ENCODE data around the gene LIAS.
"Not testable (repeated sequence)": the region's sequence is repeated elsewhere in the genome, so short reads cannot be mapped to it uniquely, and the experiment has no call there.

Gene LIAS

GRCh38 chr4:39495446-39496213 lies 36.8 kb downstream of the LIAS start:
- no peak for TF ChIP-seq CTCF (IDR thresholded peaks at IDR 0.05; ENCODE audit: control extremely low read depth, extremely low read depth, low read depth, missing control alignments)
- ChIA-PET POLR2A (interaction anchor here (0.7 kb wide), 1 partner anchor 8 kb away, joined by 4 read pairs; no protein-coding TSS in a partner anchor), CTCF (interaction anchor here (0.7 to 2.7 kb wide), 3 partner anchors 13 to 21 kb away, joined by 3 to 6 read pairs (median 3); no protein-coding TSS in a partner anchor)
- no peak for DNase-seq (ENCODE audit: extremely low spot score)

- ChIA-PET CTCF (interaction anchor here (1.2 kb wide), 1 partner anchor 27 kb away, joined by 4 read pairs; no protein-coding TSS in a partner anchor), POLR2A (no interaction called here)
- DNase-seq (ENCODE audit: extremely low spot score), result no peak
- no peak for TF ChIP-seq CTCF (IDR thresholded peaks at IDR 0.05; ENCODE audit: control extremely low read depth, extremely low read depth, low read depth, missing control alignments)
Measured at GRCh38 chr4:39497909-39498726, 39.3 kb downstream of the LIAS start.

GRCh38 chr4:39498727-39499020 lies 39.8 kb downstream of the LIAS start:
- ChIA-PET POLR2A (no interaction called here), CTCF (no interaction called here)
- TF ChIP-seq CTCF (IDR thresholded peaks at IDR 0.05; ENCODE audit: control extremely low read depth, extremely low read depth, low read depth, missing control alignments), result no peak
- DNase-seq (ENCODE audit: extremely low spot score), result no peak

- ChIA-PET CTCF (interaction anchor here (0.9 kb wide), 1 partner anchor 13 kb away, joined by 3 read pairs; no protein-coding TSS in a partner anchor), POLR2A (no interaction called here)
- no peak for TF ChIP-seq CTCF (IDR thresholded peaks at IDR 0.05; ENCODE audit: control extremely low read depth, extremely low read depth, low read depth, missing control alignments)
- DNase-seq (ENCODE audit: extremely low spot score), result no peak
Measured at GRCh38 chr4:39502019-39502663, 43.3 kb downstream of the LIAS start.

GRCh38 chr4:39502664-39503035 lies 43.8 kb downstream of the LIAS start:
- CTCF ChIA-PET, result interaction anchor here (0.9 kb wide), 1 partner anchor 14 kb away, joined by 3 read pairs; no protein-coding TSS in a partner anchor
- DNase-seq (ENCODE audit: extremely low spot score), result not testable (repeated sequence)

GRCh38 chr4:39504538-39504937 lies 45.7 kb downstream of the LIAS start:
- no peak for DNase-seq (ENCODE audit: extremely low spot score)
- CTCF ChIA-PET, result interaction anchor here (1.2 kb wide), 1 partner anchor 39 kb away, joined by 3 read pairs; no protein-coding TSS in a partner anchor
- POLR2A ChIA-PET, result no interaction called here
- no peak for TF ChIP-seq CTCF (IDR thresholded peaks at IDR 0.05; ENCODE audit: control extremely low read depth, extremely low read depth, low read depth, missing control alignments)

More at GRCh38 chr4:39502664-39503035, 43.8 kb downstream of the LIAS start:
- POLR2A ChIA-PET, result not testable (repeated sequence)

Data from GM10248 (cell line).